HG02981 (cell line): ENCODE data around the gene BCAT1.

Source experiments
- ATAC-seq: cut with Tn5 transposase; IDR thresholded peaks from one replicate; pipeline ENCODE4 v1.9.1; 2021; ENCODE audit warnings: mild to moderate bottlenecking, moderate library complexity; ENCODE audit not compliant: unreplicated experiment

The BCAT1 gene, protein sequence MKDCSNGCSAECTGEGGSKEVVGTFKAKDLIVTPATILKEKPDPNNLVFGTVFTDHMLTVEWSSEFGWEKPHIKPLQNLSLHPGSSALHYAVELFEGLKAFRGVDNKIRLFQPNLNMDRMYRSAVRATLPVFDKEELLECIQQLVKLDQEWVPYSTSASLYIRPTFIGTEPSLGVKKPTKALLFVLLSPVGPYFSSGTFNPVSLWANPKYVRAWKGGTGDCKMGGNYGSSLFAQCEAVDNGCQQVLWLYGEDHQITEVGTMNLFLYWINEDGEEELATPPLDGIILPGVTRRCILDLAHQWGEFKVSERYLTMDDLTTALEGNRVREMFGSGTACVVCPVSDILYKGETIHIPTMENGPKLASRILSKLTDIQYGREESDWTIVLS

DNA sequence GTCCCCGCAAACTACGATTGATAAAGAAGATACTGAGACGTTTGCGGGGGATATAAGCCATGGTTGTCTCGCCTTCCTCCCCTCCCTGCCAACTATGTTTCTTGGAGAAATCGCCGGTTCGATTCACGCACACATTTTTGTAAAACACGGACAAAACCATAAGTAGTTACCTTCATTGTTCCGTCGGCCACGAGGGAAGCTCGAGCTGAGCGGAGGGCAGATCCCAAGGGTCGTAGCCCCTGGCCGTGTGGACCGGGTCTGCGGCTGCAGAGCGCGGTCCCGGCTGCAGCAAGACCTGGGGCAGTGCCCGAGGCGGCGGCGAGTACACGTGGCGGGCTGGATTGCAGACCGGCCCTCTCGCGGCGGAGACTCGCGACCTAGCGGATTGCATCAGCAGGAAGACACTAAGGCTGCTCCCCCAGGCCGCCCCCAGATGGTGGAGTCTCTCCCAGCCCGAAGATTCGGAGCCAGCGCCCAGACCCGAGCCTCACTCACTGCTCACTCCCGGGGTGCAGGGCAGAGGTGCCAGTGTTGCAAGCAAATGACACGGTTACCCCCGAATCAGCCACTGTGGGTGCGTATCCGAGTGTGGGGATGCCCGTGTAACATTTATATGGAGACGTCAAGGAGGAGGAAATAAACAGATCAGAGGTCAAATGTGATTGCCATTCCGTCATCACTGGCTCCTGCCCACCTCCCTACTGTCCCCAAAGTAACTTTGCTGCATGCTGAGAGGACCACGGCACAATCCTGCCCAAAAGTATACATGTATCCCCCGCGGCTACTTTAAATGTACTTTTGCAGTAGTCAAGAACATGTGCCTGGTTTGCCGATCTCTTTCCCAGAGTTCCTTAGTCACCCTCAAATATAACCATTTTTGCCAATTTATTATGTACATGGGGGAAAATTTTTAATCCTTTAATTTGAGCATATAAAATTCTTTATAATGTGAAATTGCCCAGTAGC is at the start of gene BCAT1:
Gene BCAT1 (minus strand): TSS at position 345 of the 966 bp plus-strand sequence. CDS start 169 bp downstream, at position 176.
- ATAC-seq = no peak

DNA sequence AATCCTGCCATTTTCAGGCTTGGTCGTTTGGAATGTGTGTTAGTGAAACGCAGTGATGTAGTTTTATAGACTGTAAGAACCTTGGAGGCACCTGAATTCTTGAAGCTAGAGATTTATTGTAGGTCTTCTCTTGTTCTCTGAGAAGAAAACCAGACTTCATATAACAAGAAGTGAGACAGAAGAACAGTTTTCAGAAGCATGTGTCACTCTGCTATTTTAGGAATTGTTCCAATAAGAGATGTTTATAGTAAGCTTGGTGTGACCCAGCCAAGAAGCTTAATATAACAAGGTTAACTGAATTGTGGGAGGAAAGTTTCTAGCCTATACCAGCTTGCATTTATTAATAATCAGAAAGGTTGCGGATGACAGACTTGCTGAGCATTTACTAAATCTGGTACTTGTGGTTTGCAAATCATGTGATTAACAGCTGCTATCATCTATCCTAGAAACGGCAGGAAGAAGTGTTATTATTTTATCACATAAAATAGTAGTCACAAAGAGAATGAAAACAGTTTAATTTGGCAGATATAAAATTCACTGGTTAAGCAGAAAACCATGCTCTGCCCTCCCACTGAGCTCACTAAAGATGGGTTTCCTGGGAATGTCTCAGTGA is 49.2 kb upstream of the BCAT1 start:
- peak; percentile 83 for ATAC-seq

DNA sequence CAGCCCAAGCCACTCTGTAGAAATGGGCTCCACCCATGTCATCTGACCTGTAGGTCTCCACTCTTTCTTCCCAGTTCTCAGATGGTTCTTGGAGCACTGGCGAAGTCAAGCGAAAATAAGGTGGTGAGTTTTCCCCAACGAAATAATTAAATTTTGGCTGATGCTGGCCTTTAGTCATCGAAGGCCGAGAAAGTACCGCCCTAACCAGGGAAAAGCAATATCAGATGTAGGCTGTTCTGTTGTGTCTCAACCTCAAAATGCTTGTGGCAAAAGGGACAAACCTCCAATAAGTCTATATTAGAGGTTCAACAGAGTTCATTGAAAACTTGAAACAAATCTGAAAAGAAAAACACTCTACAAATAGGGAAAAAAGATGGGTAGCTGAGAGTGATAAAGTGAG is 48.6 kb upstream of the BCAT1 start:
- peak; percentile 1 for ATAC-seq

DNA sequence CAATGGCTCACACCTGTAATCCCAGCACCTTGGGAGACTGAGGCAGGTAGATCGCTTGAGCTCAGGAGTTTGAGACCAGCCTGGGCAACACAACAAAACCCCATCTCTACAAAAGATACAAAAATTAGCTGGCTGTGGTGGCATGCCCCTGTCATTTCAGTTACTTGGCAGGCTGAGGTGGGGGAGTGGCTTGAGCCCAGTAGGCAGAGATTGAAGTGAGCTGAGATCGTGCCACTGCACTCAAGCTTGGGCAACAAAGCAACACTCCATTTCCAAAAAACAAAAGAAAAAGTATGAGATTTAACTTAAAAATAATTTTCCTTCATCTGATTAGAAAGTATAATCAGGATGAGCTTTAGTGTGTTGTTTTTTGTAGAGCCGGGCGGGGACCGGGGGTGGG is 47.9 kb upstream of the BCAT1 start:
- ATAC-seq = no peak

DNA sequence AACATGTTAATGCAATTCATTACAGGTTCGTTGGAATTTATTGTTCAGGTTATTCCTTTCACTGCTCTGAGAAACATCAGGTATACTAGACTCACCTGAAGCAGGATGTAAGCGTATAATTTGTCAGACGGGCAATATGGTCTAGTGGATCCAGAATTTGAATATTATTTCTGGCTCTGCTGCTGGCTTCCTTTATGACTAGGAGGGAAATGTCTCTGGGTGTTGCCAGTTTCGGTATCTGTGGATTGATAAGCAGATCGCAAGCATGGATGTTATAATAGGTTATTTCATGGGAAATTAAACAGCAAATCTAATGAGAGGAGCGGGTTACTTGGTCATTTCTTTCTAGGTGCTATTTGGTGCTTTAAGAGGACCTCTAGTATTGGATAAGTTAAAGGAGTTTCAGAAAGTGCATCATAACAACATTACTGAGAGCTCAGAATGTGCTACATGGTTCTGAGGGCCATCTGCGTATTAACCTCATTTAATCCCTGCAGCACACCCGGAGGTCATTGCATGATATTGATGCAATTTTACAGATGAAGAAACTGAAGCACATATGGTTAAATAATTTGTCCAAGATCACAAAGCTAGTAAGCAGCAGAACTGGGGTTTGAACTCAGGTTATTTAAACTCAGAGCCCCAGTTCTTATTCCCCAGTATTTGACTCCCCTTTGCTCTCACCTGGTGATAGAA is 47.3 kb upstream of the BCAT1 start:
- ATAC-seq = no peak

DNA sequence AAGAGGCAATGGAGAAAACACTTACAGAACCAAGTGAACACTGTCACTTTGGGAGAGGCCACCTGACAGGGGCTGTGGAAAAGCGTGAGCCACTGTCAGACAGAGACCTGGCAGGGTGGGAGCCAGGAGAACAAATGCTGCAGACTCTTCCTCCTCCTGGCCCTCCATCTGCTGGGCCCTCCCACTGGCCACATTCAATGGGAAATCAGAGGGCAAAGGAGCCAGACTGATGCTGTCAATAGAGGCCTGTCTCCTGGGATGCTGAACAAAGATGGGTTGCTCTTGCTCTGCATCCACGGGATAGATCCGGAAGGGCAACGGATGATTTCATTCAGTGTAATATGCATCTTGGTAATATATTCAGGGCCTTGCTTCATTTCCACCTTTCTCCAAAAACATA is 44.9 kb upstream of the BCAT1 start:
- no peak for ATAC-seq

DNA sequence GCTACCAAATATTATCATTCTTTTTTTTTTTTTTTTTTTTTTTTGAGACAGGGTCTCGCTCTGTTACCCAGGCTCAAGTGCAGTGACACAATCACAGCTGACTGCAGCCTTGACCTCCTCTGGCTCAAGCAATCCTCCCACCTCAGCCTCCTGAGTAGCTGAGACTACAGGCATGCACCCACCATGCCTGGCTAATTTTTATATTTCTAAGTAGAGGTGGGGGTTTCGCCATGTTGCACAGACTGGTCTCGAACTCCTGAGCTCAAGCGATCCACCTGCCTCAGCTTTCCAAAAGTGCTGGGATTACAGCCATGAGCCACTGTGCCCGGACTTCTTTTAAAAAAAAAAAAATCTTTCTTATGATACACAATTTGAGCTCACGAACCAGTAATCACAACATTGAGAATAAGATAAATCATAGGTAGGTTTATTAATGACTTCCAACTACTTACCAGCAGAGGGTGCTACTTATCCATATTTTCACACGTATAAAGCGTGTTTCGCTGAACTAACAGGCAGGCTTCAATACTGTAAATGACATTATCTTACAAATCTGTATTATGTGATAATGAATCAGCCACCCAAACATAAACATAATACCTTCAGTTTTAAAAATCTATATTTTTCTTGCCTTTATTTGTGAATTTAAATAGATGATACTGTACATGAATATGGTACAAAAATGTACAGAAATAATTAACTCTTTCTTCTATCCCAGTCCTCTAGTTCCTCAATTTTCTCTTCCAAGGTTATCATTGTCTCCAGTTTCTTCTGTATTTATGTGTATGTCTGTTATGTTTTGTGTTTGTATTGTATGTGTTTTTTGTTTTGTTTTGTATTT is 42.5 kb upstream of the BCAT1 start:
- no peak for ATAC-seq

DNA sequence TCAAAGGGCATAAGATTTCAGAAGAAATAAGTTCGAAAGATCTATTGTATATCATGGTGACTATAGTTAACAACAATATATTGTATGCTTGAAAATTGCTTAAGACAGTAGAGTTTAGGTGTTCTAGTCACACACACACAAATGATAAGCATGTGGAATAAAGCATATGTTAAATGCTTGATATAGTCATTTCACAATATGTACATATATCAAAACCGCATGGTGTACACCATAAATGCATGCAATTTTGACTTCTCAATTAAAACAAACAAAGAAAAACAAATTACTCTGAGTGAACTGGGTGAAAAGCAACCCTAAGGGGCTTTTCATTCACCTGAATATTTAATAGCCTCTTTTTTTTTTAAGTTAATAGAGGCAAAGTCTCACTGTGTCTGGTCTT is 40.3 kb upstream of the BCAT1 start:
- no peak for ATAC-seq

DNA sequence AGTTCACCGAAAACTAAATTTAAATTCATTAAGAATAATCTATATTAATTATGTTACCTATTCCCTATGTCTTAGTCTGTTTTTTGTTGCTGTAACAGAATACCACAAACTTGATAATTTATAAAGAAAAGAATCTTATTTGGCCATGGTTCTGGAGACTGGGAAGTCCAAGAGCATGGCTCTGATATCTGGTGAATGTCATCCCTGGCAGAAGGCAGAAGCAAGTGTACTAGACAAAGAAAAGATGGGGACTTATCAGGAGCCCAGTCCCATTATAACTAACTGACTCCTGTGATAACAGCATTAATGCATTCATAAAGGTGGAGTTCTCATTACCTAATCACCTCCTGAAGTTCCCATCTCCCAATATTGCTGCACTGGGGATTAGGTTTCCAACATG is 33.3 kb upstream of the BCAT1 start:
- ATAC-seq = no peak

DNA sequence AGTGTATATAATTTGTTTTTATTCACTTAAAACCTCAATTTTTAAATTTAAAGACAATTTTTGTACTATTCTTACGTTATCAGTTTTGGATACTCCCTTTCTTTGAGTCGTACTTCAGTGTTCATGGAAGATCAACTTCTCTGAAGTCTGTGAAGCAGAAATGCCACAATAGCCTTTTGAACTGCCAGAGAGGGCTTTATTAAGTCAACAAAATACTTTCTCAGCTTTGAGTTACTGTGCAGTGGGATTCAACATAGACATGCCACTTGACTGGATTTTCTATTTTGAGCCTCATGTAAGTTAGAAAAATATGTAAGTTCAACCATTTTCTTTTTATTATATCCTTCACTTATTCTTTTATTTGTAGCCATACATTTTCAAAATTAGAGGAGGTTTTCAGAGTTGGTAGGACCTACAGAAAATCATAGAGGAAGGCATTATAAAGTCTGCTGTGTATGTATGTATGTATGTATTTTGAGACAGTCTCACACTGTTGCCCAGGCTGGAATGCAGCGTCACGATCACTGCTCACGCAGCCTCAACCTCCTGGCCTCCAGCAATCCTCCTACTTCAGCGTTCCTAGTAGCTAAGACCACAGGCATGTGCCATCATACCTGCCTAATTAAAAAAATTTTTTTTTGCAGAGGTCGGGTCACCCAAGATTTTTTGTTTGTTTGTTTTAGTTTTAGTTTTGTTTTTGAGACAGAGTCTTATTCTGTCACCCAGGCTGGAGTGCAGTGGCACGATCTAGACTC is 31.3 kb upstream of the BCAT1 start:
- ATAC-seq = no peak

DNA sequence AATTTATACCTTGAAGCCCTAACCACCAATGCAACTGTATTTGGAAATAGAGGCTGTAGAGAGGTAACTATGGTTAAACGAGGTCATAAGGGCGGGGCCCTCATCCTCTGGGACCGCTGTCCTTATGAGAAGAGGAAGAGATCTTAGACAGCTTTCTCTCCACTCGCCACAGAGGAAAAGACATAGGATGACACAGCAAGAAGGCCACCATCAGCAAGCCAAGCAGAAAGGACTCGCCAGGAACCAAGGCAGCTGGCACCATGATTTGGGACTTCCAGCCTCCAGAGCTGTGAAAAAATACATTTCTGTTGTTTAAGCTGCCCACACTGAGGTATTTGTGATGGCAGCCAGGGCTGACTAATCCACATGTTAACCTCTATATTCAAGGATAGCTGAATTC is 30.4 kb upstream of the BCAT1 start:
- ATAC-seq = no peak

DNA sequence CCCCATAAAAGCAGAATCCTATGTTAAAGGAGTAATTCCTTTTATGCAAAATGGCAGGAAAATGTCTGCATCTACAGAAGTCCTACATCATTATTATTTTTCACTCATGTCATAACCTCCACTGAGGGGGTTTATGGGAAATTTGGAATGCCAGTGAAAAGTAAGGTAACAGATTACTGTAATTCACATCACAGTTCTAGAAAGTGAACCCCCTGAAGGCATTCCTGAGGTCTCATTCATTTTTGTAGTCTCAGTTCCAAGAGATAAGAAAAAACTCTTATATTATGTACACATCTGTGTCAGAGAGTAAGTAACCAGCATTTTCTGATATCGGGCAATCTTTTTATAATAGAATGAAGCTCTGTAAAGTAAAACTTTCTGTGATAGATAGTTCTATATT is 28.8 kb upstream of the BCAT1 start:
- no peak for ATAC-seq

DNA sequence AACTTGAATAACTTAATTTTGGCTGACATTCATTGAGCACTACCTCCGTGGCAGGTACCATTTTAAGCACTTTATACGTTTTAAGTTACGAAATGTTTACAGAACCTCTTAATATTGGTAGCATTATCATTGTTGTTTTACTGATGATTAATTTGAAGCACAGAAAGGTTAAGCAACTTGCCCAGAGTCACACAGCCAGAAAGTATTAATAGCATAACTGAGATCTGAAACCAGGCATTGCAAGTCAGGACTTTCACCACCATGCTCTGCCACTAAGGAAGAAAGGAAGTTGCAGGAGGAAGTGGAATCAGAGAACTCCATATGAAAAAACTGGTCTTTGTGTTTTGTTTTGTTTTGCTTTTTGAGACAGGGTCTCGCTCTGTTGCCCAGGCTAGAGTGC is 28.2 kb upstream of the BCAT1 start:
- no peak for ATAC-seq

DNA sequence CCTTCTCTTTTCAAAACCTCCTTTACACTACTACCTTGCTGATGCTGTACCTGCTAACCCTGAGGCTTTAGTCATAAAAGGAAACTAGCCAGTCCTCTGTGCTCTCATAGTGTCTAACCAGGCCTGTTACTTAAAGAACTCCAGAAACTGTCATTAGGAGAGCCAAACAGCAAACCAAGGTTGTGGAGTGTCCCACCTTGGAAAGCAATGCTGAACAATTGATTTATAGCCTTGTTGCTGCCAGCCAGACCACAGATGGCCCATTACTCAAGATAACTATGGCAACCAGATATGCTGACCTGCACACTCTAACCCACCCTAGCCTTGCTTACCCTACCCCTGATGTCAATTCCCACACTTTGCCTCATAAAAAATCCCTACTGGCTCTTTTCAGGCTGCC is 26.5 kb upstream of the BCAT1 start:
- ATAC-seq = no peak

DNA sequence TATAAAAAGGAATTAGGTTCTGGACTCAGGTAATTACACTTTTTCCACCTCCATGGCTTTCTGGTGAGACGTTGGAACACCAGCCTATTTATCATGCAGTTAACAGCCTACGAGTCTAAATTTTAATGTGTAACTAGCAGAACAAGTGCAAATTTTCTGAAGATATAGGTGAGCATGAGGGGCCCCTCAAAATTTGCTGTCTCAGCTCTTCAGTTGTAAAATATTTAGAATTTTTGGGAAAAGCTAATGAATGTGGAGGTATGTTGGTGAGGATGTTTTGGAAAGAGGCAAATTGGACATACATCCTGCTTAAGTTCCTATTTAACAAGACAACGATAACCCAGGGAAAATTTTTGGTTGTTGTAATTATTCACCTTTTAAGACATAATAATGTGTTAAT is 25.3 kb upstream of the BCAT1 start:
- ATAC-seq = no peak

DNA sequence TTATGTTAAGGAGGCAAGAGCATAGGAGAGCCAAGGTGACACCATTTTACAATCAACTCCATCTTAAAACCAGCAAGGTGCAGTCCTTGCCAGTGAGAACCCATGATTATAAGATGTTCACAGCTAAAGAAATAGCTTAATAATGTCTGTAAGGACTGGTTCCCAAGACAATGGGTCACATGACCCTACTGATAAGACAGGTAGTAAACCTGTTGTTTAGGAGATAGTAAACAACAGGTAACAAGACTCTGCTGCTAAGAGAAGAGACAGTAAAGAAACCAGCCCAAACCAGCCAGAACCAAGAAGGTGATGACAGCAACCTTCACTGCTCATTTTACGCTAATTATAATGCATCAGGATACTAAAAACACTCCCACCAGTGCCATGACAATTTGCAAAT is 23.2 kb upstream of the BCAT1 start:
- no peak for ATAC-seq

DNA sequence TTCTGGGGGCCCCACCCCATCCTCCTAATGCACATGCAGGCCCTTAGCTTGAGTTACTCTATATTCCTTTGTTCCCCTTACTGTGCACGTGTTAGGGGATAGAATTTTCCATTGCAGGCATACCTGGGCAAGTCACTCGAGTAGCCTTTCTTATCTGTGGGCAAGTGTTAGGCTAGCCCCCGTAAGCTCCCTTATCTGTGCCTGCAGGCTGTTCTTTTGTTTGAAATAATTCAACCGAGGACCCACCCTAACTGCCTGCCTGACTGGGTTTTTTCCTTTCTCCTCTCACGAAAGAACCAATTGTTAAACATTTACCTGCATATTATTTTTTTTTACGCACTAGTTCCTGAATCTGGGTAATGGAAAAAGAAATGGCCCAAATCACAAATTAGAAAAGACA is 21.3 kb upstream of the BCAT1 start:
- no peak for ATAC-seq

DNA sequence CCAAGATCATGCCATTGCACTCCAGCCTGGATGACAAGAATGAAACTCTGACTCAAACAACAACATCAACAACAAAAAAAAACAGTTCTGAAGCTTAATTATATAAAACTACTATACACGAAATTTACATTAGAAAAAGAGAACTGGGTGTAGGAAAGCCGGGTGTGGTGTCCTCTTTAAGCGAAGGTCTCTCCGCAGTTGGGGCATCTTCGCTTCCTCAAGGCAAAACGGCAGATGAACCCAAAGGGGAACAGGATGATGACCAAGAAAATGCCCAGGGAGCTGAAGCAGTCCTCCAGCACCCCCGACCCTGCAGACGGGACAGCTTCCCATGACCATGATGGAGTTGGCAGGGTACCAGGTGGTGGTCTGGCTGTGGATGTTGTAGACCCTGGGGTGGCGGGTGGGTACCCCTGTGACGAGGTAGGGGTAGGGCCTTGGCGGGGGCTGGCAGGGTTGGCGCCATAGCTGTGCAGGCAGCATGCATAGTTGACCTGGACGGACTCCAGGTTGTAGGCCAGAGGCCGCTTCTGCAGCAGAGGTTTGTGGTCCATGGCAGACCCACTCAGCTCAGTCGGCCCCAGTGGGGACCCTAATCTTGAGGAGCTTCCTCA is 18.2 kb upstream of the BCAT1 start:
- no peak for ATAC-seq

DNA sequence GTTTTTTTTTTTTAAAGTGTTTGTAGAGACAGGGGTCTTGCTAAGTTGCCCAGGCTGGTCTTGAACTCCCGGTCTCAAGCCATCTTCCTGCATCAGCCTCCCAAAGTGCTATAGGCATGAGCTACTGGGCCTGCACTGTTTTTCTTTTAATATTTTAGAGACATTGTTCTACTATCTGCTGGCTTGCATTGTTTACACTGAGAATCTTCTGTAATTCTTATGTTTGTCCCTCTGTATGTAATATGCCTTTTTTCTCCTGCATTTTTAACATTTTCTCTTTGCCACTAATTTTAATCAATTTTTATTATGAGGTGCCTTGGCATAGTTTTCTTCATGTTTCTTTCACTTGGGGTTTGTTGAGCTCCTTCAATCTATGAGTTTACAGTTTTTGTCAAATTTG is 15.4 kb upstream of the BCAT1 start:
- ATAC-seq = no peak
